HG03432 (cell line): Measurements from ENCODE around the gene EIF3K.
"Not testable (repeated sequence)": the region's sequence is repeated elsewhere in the genome, so short reads cannot be mapped to it uniquely, and the experiment has no call there.

Source experiments
- ATAC-seq: cut with Tn5 transposase; IDR thresholded peaks from one replicate; pipeline ENCODE4 v1.9.1; 2021; ENCODE audit warnings: mild to moderate bottlenecking, moderate library complexity; ENCODE audit not compliant: unreplicated experiment

The EIF3K gene, protein sequence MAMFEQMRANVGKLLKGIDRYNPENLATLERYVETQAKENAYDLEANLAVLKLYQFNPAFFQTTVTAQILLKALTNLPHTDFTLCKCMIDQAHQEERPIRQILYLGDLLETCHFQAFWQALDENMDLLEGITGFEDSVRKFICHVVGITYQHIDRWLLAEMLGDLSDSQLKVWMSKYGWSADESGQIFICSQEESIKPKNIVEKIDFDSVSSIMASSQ

DNA sequence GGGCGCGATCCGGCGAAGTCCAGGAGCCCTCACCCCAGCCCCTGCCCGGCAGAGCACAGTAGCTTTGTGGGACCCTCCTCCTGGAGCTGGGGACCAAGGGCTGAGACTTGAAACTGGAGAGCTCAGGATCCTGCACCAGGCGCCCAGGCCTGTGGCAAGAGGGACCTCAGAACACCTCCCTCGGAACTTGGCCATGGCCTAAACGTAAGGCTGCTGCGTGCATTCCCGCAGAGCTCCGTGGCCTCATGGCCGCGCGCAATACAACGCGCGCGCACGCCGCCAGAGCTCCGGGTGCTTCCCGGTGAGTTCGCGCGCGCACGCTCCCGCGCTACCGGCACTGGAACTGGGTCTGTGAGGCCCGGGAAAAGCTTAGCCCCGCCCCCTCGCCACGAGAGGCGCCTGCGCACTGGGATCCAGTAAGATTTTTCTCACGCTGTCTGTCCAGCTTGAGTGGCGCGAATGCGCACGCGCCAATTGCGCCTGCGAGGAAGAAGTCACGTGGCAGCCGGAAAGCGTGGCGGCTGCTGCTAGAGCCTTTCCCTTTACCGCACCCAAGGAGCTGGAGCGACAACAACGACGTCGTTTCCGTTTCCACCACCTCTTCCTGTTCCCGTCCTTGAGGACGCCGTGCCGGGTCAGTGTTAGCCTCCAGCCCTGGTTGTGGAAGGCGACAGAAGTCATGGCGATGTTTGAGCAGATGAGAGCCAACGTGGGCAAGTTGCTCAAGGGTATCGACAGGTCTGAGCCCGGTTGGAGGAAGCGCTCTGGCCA is at the start of gene EIF3K:
EIF3K (plus strand) TSS at position 599 of the 771 bp plus-strand sequence; CDS start at position 680, 81 bp downstream.
- peak; percentile 55 for ATAC-seq

DNA sequence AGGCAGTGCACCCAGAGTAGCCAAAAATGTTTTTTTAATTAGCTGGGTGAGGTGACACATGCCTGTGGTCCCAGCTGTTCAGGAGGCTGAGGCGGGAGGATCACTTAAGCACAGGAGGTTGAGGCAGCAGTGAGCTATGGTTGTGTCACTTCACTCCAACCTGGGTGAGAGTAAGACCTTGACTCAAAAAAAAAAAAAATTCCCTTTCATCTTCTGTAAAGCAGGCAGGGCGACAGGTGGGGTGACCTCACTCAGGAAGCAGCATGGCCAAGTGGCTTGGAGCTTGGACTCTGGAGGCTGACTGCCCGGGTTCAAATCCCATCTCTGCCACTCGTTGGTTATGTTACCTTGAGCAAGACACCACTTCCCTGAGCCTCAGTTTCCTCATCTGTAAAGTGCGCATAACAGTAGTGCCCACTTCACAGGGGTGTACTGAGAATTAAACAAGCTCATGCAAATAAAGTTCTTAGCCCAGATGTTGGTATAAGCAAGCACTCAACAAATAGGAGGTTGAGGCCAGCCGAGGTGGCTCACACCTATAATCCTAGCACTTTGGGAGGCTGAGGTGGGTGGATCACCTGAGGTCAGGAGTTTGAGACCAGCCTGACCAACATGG is 49.5 kb upstream of the EIF3K start:
- ATAC-seq = no peak

DNA sequence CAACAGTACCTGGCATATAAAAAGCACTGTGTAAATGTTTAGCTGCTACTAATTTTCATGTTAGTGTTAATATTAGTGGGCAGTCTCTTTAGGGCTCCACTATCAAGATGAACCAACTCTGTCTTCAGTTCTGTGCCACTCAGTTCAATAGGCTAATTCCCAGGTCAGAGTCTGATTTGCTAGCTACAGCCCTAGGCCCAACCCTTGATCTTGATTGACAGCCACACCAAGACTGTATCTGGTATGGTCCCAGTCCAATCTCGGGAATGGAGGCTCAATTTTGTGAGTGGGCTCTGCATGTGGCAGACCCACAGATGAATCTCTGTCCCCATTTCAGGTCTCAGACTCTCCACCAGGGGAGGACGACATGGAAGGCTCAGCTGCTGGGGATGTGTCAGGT is 47.3 kb upstream of the EIF3K start:
- no peak for ATAC-seq

DNA sequence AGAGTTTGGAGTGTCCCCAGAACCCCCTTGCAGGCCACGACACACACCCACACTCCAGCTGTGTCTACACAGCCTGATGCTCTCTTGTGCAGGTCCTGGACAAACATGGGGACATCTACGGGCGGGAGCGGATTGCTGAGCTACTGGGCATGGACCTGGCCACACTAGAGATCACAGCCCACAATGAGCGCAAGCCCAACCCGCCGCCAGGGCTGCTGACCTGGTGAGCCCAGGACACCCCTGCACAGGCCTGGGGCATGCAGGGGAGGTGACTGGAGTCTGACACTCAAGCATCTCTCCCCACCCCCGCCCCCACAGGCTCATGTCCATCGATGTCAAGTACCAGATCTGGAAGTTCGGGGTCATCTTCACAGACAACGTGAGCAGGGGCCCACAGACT is 41.2 kb upstream of the EIF3K start:
- ATAC-seq = no peak

DNA sequence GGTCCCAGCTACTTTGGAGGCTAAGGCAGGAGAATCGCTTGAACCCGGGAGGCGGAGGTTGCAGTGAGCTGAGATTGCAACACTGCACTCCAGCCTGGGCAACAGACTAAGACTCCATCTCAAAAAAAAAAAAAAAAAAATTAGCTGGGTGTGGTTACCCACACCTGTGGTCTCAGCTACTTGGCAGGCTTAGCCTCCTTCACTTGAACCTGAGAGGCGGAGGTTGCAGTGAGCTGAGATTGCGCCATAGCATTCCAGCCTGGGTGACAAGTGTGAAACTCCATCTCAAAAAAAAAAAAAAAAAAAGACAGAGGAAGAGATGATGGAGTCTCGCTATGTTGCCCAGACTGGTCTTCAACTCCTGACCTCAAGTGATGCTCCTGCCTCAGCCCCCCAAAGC is 39.7 kb upstream of the EIF3K start:
- not testable (repeated sequence) for ATAC-seq

DNA sequence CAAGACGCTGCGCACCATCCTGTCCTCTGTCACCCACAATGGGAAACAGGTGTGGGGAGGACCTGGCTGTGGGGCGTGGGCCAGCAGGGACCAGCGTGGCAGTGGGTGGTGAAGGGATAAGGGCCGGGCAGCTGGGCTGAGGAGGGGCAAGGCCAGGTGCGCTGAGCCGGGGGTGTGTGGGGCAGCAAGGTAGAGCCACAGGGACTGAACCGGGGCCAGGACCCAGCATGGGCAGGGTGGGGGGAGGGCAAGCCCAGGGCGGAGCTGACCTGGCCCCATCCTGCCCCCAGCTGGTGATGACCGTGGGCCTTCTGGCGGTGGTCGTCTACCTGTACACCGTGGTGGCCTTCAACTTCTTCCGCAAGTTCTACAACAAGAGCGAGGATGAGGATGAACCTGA is 38.9 kb upstream of the EIF3K start:
- no peak for ATAC-seq

DNA sequence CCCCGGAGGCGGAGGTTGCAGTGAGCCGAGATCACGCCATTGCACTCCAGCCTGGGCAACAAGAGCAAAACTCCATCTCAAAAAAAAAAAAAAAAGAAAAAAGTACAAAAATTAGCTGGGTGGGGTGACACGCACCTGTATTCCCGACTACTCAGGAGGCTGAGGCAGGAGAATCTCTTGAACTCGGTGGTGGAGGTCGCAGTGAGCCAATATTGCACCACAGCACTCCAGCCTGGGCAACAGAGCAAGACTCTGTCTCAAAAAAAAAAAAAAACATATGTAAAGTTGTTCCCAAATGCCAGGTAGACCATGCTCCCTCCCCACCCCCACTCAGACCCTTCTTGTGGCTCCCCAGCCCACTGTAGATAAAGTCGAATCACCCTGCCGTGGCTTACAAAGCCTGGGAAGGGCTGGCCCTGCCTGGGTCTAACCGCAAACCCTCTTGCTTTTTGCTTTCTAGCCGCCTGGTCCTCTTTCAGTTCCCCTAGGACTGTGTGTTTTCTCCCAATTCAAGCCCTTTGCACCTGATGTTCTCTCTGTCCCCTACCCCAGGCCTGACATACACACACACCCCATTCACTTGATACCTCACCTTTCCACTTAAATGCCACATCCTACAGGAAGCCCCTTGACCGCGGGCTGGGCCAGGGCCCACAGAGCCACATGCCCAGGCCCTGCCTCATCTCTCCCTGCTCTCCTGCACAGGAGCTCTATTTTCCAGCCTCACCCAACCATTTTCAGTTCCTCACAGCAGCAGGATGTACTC is 35.6 kb upstream of the EIF3K start:
- peak; percentile 68 for ATAC-seq

DNA sequence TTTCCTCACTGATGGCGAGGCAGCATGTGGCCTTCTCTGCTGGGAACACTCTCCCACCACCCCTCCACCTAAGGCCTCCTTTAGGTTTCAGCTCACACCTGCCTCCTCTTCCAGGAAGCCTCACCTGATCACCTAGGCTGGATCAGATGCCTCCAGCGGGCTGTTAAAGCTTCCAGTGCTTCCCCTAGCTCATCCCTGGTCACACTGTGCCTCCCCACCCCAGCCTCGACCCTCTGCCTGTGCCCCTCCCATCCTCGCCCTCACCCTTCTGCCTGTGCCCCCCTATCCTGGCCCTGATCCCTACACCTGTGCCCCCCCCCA is 35.0 kb upstream of the EIF3K start:
- no peak for ATAC-seq

DNA sequence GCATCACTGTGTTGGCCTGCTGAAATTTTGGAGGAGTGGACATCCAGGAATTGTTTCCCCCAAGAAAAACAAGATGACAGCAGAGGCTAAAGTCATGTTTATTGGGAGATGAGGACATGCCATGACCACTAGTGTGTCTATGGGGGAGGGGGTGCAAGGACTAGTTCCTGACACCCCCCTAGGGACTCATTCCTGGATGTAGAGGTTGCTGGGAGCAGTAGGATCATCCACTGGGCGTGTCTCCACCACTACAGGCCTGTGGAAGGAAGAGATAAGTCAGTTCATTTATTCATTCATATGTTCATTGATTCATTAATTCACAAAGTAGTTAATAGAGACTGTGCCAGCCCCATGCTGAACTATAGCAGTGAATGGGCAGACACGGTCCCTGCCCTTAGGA is 31.4 kb upstream of the EIF3K start:
- ATAC-seq = no peak

DNA sequence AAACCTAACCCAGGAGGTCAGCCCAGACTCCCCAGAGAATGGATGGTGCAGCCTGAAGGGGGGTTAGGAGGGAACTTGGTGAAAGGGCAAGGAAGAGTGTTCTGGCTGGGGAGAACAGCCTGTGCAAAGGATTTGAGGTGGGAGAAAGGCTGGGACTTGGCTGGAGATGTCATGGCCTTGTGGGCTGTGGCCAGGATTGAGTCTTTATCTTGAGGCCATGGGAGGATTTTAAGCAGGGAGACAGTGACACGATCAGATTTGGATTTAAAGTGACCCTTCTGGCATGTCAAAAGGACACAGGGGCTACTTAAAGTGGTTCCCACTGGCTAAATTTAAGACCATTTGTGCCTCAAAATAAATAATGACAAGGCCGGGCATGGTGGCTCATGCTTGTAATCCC is 30.9 kb upstream of the EIF3K start:
- ATAC-seq = no peak

DNA sequence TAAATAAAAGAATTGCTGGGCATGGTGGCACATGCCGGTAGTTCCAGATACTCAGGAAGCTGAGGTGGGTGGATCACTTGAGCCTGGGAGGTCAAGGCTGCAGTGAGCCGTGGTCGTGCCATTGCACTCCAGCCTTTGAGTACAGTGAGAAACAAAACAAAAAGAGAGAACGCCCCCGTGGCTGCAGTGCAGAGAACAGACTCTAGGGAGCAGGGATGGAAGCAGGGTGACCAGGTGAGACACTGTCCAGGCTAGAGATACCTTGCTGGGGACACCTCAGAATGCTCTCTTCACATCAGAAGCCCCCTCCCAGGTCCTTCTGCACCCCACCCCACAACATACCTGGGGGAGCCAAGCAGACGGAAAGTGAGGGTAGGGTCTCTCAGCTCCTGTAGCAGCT is 26.0 kb upstream of the EIF3K start:
- no peak for ATAC-seq

DNA sequence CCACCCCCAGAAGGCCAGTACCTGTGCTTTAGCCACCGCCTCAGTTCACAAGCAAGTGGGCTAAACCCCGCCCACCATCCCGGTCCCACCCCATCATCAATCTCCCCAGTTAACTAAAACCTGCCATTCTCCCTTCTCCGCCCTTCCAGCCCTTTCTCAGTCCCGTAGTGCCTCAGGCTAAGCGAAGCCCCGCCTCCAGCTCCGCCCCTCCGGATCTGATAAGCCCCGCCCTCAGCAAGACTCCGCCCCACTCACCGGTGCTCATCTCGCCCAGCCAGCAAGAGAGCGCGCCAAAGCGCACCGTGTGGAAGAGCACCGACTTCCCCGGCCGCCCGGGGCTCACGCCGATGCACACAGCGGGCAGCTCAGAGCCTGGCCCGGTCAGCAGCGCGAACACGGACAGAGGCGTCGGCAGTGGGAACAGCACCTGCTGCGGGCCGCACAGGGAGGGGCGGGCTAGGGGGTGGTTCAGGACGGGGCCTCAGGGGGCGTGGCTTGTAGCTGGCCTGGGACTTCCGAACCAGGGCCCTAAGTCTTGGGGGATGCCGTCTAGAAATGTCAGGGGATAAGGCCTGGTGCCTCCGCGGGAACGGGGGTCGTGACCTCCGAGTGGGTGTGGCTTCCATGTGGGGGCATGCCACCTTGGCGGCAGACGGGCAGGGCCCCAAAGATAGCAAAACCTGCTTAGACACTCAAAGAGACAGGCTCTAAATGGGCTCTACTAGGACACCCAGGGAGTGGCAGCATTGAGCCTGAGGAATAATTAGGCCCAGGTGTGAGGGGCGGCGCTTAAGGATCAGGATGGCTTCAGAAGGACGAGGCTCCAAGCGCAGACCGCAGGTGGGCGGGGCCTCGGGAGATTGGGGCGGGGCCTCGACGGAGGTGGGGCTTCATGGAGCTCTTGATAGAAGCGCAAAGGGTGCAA is 22.7 kb upstream of the EIF3K start:
- ATAC-seq = no peak

DNA sequence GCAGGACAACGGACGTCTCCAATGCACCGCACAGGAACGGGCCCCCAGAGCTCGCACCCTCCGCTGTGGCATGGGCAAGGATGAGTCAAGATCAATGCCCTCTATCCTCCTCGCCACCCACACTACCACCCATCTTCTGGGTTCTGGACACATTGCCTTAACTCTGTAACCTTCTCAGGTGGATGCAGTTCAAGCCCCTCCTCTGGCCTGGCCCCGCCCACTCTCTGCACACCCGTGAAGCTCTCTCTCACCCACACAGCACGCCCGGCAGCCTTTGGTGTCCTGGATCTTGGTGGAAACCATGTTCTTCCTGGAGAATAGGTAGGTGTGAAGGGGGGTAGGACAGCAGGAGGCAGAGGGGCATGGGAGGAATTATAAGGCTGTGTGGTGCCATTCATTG is 21.9 kb upstream of the EIF3K start:
- ATAC-seq = no peak

DNA sequence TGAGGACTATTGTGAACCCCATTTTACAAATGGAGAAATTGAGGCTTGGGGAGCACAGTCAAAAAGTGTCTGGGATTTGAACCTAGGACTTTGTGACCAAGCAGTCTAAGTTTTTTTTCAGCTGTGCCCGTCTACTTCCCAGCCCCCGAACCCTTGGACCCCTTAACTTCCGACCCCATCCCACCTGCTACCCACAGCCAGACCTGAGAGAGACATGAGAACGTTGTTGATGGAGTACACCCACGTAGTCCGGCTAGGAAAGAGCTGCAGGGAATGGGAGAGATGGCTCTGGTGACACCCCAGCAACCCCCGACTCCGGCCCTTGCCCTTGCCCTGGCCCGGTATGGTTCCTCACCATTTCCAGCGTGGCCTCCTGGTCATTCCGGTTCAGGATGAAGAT is 19.3 kb upstream of the EIF3K start:
- no peak for ATAC-seq

DNA sequence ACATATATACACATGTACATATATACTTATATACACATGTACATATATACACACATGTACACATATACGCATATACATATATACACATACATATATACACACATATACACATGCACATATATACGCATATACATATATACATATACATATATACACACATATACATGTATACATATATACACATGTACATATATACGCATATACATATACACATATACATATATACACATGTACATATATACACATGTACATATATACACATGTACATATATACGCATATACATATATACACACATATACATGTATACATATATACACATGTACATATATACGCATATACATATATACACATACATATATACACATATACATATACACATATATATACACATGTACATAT is 16.1 kb upstream of the EIF3K start:
- not testable (repeated sequence) for ATAC-seq

DNA sequence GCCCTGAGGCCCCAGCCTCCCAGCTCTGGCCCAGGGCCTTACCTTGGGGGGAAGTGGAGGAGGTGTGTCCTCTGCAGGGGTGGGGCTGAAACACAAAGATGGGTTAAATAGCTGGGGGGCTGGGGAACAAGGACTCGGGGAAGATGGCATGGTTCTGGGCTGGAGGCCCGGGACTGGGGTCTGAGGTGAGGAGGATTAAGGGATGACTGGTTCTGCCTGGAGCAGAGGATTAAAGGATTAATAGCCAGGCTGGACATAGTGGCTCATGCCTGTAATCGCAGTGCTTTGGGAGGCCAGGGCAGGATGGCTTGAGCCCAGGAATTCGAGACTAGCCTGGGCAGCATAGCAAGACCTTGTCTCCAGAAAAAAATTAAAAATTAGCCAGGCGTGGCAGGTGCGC is 12.9 kb upstream of the EIF3K start:
- ATAC-seq = no peak

DNA sequence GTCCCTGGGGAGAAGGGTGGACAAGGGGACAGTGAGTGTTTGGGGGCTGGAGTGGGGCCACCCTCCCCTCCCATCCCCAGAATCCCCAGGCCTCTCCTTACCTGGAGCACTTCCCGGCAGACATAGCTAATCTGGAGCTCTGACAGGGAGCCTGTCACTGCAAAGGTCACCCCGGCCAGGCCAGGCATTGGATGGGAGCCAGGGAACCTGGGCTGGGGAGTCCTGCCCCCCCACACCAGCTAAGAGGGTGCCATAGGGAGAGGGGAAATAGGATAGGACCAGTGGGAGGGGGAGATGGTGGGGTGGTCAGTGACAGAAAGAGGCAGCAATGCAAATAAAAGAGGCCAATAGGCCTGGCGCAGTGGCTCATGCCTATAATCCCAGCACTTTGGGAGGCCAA is 4.7 kb upstream of the EIF3K start:
- ATAC-seq = no peak

DNA sequence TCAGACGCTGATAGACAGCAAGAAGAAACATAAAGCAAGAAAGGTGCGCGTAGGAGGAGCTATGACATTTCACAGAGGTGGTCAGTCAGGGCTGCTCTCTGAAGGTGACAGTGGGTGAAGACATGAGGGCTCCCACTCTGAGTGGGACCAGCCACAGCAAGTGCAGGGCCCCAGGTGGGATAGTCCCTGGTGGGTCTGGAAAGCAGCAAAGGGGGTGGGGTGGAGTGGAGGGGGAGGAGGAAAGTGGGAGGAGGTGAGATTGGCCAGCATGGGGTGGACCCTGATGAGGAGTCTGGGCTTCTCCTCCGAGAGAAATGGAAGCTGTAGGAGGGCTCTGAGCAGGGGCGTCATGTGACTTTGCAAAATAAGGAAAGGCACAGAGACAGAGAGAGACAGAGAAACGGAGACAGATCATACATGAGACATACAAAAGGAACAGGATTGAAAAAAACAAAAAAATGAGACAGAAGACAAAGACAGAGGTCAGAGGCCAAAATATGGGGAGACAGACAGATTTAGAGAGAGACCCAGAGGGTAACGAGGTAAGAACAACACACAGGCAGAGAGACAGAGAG is 3.9 kb upstream of the EIF3K start:
- no peak for ATAC-seq

DNA sequence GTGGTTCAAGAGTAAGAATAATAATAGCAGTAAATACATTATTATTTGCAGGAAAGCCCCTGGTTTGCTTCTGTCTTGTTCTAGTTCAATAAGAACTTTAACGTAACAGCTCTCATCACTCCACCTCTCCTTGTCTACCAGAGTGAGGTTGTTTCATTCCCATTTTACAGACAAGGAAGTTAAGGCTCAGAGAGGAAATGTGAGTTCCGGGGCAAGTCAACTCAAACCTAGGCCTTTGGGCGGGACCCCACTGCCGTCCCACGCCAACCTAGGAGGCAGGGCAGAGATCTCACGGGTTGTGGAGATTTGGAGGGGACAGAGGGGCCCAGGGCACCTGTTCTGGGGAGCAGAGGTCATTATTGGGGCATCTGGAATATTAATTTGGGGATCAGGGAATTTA is 2.7 kb upstream of the EIF3K start:
- no peak for ATAC-seq

DNA sequence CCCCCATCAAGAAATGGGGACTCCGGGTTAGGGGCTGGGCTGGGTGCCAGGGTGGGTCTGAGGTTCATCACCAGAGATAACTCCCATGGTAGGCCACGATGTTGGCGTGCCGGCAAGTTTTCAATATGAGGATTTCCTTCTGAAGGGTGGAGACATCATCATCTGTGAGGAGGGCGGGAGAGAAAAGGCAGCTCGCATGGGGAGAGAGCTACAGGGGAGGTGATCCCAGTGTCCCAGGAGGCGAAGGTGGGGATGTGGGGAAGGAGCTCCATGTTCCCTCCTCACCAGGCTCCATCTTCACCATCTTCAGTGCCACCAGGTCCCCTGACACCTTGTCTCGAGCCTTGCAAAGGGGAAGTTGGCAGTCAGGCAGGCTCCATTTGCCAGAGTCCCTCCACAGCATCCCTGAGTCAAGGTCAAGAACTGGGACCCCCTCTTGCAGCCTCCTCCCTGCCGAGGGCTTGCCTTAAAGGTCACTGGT is 1.7 kb upstream of the EIF3K start:
- ATAC-seq = no peak
